ENCODE measurements around the gene UVSSA.
"Not testable (repeated sequence)": the region's sequence is repeated elsewhere in the genome, so short reads cannot be mapped to it uniquely, and the experiment has no call there.

Gene UVSSA

DNA sequence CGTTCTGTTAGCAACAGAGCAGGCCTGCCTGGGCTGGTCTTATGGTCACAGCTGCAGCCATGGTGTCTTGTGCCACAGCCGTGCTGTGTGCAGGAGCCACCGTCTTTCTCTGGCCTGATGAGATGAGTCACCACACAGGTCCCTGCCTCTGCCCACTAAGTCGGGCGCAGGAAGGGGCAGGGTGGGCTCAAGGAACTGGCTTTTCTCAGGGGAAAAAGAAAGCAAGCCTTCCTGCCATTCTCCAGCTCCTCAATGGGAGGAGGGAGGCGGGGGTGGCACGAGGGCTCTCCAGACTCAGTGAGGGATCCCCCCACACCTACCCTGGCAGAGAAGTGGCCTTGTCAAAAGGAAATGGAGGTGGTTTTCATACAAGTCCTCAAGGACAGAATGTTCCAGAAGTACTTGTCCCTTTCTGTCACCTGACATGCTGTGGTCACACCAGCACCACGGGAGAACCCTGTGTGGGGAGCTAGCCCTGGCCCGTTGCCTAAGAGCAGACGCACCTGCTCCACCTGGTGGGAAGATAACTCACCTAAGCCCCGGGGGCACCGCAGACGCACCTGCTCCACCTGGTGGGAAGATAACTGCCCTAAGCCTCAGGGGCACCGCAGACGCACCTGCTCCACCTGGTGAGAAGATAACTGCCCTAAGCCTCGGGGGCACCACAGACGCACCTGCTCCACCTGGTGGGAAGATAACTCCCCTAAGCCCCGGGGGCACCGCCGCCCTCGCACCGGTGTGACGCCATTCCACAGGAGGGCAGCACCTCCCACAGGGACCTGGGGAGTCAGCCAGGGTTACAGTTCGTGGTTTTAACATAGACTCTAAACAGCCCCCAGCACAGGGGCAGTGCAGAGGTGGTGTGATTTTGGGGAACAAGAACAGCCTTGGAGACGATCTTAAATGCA is 18.5 kb downstream of the UVSSA start:
- DNase-seq = no peak

DNA sequence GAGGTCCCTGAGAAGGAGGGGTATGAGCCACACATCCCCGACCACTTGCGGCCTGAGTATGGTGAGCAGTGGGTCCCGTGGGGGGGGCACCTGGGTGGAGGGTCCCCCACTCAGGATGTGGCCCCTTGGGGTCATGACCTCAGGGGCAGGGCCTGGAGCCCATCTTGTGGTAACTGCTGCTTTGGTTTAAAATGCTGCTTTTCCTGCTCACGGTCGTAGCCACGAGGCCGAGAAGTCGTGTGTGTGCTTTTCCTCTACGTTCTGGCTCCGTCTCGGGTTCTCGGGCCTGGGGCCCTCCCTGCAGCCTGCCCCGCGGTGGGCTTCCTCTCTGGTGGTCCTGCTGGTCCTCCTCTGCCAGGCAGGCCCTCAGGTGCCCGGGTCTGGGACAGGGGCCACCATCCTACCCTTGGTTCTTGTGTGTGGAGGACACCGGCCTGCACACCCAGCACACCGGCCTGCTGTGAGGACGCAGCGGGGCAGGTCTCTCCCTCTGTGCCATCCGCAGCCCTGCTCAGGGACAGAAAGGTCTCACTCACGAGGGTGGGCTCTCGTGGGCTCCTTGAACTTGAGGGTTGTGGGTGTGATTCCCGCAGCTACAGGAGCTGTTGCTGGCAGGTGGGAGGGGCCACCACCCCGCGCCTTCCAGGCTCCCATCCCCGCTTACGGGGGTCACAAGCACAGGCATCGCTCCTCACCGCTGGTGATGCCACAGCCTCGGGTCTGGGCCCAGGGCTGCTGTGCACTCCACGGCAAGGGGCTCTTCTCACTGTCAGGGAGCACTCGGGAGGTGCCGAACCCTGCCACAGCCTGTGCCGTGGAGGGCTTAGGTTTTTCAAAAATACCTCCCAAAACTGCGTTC is 19.6 kb downstream of the UVSSA start:
- DNase-seq = no peak

DNA sequence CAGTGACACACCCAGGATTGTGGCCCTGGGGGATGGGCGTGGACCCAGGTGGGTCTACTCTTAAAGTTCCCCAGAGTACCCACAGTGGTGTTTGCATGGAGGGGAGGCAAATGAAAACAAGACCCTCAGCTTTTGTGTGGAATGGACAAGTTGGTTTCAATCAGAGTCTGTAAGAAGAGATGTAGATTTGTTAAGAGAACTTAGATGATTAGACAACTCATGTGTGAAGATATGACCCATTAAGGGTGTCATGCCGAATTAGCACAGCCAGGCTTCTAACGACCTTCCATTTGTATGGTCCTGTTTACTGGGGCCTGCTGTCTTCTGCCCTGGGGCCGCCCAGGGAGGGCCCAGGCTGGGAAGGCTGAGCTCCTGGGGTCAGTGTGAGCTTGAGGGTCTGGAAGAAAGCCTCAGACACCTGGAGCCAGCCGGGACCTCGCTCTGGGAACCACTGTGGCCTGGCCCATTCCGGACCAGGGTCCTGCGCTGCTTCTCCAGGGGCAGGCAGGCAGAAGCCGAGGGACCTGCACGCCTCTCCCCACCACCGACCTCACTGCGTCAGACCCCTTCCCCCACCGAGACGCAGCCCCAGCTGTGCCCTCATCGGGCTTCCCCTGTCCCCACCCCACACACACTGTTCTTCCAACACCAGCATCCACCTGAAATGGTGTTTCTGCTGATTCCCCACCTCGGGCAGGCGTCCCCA is 20.4 kb downstream of the UVSSA start:
- no peak for DNase-seq

DNA sequence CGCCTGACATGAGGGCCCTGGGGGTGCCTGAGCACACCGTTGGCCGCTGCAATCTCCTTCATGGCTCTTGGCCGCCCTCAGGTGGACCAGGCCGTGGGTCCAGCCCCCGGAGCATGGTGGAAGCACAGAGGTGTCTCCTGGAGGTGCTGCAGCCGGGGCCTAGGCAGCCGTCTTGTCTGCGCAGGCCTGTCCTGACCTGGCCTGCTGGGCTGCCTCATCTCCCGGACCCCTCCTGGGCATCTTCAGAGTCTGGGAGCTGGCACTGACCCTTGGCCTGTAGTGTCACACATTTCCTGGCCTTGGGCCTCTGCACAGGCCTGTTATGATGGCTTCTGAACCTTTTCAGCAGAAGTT is 20.9 kb downstream of the UVSSA start:
- no peak for DNase-seq

DNA sequence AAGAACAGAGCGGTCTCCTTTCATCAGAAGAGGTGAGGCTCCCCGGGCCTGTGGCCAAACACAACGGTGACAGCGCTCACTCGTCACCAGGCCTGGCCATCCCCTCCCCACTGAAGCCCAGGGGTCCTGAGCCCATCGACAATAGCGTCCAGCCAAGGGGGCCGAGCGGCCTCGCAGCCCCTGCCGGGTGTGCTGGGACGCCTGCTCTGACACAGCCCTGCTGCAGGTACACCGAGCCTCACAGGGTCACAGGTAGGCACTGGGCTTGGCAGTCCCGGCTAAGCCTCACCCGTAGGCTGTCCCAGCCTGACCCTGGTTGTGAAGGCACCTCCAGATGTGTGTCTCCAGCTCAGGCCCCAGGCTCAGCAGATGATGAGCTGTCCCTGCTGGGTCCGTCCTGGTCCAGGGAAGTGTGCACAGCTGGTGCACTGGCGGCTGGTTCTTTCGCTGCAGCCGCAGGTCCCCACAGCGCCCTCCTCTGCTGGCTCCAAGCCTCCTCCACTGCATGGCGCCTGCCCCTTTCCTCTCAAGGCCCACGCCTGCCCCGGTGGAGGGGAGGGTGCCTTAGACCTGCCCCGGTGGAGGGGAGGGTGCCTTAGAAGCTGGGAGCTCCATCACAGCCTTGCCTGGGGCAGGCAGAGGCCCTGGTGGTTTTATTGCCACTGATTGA is 21.5 kb downstream of the UVSSA start:
- DNase-seq = no peak

DNA sequence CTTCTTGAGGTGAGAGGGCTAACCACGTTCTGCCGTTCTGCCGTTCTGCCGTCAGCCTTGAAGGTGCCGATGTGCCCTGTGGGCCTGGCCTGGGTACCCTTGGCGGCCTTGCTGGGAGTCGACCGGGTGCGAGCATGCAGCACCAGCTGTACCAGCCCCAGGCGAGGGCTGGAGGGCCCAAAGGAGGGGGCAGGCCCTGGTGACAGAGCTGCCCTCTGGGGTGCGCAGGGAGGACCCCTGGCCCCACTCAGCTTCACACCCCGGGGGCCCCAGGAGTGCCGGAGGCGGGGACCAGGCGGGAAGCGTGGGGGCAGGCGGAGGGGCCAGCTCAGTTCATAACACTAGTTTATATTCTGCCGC is 22.1 kb downstream of the UVSSA start:
- DNase-seq = no peak

DNA sequence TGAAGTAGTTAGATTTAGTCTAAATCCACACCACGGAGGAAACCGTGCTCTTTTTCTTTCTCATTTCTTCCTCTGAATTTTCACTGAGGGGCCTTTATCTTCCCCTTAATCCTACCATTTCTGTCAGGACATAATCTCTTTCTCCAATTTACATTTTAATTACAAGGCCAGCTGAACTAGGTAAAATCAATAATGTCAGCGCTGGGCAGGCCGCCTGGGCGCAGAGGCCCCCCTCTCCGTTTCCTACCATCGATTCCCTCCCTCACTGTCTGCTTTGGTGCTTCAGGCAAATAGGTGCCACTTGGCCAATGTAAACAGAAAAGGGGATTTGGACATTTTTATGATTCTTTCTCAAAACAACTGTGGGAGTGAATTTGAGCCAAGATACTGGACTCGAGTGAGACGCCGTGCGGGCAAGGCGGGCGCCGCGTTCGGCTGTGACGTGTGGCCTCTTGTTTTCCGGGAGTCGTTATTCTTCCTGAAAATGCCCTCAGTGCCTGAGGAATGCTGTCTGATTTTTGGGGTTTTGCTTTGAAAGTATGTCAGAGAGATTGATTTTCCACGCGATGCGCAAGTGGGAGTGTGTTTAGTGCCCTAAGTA is 22.6 kb downstream of the UVSSA start:
- DNase-seq = no peak

DNA sequence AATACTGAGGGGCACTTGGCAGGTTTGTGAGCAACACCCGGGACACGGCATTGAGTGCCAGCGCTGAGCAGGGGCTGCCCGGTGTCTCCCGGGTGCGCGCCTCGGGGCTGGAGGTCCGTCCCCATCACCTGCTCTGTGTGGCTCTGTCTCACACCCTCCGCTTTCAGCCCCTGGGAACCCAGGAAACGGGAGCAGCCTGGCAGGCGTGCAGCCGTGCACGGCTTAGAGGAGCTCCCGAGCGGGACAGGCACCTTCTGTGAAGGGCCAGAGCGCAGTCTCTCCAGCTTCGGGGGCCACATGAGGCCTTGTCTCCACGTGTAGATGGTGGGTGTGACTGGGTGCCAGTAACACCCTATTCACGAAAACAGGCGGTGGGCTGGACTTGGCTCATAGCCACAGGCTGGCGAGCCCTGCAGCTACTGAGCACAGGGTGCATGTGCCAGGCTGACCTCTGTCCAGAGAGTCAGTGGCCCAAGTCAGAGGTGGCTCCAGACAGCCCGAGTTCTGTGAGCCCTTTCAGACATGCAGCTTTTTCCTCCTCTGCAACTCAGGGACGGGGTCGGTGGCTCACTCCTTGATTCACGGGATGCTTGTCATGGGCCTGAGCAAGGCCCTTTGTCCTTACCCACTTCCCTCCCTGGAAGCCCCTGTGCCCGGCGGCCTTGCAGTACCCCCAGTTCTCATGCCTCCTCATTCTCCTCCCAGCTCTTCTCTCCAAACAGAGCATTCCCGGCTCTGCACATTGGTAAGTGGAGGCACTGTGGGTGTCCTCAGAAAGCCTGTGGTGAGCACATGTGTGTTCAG is 23.5 kb downstream of the UVSSA start:
- no peak for DNase-seq

DNA sequence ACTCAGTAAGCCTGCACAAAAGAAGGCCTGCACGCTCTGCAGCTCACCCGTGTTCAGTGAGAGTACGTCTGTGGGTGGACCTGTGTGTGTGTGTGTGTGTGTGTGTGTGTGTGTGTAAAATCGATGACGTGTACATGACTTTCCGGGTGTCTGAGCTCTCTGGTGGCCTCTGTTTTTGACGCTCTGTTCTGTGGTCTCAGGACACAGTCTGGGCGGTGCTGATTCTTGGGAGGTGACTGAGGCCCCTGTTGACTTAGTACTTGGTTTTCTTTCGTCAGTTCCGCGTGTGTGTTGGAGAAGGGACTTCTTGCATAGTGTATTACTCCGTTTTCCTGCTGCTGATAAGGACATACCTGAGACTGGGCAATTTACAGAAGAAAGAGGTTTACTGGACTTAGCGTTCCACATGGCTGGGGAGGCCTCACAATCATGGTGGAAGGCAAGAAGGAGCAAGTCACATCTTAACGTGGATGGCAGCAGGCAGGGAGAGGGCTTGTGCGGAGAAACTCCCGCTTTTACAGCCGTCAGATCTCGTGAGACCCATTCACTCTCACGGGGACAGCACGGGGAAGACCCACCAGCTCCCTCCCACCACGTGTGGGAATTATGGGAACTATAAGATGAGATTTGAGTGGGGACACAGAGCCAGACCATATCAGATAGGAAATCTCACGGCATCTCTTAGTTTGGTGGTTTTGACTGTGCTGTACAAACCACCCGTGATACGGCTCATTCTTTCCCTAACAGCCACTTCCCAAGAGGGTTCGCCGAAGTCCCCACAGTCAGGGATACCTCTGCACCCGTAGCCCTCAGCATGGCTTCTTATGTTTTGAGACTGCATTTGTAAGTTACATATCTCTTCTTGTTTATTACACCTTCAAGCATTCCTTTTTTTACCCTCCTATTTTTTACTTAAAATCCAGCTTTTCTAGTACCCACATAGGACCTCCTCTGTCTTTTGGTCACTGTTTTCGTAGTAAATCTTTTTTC is 24.5 kb downstream of the UVSSA start:
- DNase-seq = no peak

DNA sequence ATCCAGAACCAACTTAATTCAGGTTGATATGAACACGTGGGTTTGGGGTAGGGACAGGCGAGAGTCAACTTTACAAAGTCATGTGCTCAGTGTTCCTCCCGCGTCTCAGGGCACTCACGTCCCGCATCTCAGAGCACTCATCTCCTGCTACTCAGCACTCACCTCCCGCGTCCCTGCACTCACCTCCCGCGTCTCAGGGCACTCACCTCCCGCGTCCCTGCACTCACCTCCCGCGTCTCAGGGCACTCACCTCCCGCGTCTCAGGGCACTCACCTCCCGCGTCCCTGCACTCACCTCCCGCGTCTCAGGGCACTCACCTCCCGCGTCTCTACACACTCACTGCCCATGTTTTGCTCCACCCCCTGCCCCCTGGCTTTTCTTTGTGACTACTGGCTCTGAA is 25.6 kb downstream of the UVSSA start:
- DNase-seq = not testable (repeated sequence)

DNA sequence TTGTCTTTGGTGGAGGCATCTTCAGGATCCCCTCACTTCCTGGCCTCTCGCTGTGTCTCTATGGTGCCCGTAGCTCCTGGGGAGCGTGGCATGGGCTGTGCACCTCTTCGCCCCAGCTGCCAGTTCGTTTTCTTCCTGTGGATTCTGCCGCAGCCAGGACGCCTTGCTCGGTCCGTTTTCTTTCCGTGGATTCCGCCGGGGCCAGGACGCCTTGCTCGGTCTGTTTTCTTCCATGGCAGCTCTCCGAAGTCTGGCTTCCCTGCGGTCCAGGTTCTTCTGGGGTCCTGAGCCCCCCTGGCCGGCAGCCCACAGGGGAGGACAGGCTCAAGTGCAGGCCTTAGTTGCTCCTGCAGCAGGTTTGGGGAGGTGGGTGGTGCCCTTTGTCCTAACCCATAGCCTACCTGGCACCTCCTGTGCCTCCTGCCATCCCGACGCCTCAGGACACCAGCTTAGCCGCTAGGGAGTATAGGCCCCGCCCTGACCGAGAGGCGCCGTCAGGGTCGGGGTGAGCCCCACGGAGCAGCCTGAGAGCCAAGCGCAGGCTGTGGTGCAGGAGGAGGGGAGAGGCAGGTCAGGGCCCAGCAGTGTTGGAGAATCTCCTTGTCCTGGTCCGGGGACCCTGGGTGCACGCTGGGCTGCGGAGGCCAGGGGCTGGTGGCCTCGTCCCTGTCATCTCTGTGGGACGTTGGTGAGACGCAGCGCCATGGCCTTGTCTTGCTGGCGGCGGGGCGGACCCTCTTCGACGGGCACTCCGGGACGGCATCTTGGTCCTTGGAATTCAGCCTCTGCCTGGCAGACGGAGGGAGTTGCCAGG is 27.1 kb downstream of the UVSSA start:
- no peak for DNase-seq

DNA sequence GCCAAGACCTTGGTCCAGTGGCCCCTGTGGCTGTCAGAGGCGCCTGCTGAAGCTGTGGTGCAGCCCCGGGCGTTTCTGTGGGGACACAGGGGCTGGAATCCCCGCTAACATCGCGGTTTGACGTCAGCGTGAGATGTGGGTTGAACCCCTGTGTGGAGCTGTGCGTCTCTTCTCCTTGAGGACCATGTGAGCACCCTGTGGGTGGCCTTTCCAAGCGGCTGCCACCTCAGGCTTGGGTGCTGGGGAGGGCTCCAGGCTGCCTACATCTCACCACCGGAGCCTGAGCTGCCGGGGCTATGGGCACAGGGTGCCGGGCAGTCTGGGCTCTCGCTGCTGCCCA is 27.7 kb downstream of the UVSSA start:
- no peak for DNase-seq

DNA sequence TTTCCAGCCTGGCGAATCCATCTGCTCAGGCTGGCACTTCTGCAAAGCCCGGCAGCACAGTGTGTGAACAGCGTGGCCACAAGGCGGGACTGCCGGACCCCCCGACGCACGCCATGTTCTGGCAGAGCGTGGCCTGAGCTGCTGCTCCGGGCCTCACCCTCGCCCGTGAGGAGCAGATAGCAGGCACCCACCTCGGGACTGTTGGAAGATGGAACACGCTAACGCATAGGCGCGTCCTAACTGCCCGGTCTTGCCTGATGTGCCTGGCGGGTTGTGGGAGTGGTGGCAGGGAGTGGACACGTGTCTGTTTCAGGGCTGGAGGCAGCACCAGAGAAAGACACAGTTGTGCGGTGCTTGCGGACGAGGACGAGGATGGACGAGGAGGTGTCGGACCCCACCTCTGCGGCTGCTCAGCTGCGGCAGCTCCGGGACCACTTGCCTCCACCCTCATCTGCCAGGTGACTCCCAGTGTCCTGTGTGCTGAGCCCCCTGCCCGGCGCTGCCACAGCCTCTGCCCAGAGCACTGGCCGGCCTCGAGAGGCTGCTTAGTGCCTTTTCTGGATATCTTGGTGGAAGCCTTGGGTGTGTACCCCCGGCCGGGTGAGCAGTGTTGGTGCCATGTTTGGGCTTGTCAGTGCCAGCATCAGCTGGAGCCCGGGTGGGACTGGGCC is 28.2 kb downstream of the UVSSA start:
- no peak for DNase-seq

DNA sequence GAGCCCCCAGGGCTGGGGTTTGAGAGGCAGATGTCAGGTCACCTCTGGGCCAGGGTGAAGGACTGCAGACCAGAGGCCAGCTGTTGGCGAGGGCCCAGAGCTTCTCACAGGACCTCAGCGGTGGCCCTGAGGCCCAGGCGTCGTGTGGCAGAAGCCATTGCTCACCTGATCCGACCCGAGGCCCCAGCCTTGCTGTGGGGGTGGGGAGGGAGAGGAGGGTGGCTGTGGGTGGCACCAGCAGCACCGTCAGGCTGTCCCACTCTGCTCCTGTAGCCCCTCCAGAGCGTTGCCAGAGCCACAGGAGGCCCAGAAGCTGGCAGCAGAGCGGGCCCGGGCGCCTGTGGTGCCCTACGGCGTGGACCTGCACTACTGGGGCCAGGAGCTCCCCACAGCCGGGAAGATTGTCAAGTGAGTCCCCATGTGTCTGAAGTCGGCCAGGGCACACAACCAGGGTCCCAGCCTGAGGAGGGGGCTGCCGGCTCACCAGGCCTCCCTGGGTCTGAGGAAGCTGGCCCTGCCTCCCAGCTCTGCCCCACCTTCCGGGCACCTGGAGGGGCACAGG is 28.8 kb downstream of the UVSSA start:
- no peak for DNase-seq

DNA sequence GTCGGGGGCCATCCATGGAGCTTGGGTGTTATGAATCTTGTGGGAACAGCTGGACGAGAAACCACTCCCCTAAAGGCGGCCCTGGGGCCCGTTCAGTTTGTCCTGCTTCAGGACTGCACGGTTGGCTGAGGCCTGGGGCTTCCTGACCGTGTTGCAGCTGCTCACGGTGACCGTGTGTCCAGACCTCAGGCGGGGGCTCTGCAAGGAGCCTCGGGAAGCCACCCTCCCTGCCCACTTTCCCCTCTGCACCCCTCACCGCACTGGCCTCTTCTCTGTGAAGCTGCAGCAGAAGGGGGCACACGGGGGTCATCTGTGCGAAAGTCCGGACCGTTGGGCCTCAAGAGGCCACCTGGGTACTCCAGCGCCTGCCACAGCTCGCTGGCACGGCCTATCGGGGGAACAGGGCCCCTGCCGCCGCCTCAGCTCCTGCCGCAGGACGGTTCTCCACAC is 29.4 kb downstream of the UVSSA start:
- DNase-seq = no peak

DNA sequence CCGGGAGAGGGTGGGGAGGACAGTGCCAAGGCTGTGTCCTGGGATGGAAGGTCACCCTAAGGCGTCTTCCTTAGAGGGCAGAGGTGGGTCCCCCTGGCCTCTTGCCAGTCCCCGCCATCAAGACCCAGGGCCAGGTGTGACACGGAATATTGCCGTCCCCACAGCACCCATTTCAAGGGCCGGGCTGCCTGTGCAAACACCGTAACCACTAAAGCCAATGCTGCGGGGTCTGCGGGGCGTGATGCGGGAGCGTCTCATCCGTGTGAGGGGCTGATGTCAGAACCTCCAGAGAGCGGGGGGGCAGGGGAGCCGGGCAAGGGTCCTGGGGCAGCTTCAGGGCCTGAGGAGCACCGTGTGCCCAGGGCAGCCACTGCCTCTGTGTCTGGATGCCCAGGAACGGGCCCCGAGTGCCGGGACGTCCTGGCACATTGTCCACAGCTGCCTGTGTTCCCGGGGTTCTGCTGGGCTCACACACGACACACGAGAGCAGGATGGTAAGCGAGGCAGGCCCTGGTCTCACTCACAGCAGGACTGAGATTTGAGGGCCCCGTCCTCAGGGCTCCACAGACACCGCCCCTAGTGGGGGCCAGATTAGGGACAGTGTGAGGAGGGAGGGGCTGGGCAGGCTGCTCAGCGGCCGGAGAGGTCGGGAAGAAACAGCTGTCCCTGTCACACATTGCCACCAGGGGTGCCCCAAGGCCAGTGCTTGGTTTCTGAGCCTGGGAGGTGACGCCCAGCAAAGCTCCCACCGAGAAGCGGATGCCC is 30.0 kb downstream of the UVSSA start:
- DNase-seq = no peak

DNA sequence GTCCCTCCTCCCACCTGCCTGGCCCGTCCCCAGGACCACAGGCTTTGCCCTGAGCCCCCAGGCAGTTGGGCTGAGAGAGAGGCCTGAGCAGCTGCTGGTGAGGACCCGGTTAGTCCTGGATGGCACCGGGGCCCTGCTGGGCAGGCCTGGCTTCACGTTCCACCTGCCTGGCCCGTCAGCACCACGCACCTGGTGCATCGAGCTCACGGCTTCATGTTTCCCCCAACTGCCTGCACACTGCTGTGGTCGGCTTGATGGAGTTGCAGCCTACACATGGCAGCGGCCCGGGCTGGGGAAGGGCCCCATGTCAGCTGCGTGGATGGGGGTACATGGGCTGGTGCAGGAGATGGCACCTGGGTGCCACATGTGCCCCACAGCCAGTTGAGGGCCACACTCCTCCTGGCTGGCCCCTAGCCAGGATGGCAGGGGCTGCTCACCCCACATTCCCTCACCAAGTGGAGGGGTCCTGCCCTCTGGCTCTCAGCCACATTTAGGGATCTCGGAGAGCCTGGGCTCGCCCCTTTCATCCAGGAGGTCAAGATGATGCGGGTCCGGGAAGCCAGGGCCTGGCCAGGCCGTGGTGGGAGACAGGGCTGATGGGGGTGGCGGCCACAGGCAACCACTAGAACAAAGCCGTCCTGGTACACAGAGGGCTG is 30.7 kb downstream of the UVSSA start:
- DNase-seq = no peak
